ENCODE measurements around the gene RGS17. TPM values are rescaled to one million over a fixed set of nuclear protein-coding genes. Genes with fewer than 3 reads are reported as not detected.
"Not testable (repeated sequence)": the region's sequence is repeated elsewhere in the genome, so short reads cannot be mapped to it uniquely, and the experiment has no call there.

The RGS17 gene
- total RNA-seq, 4 donors from 2014 or later = 0.06 to 0.83 (median 0.34) TPM

DNA sequence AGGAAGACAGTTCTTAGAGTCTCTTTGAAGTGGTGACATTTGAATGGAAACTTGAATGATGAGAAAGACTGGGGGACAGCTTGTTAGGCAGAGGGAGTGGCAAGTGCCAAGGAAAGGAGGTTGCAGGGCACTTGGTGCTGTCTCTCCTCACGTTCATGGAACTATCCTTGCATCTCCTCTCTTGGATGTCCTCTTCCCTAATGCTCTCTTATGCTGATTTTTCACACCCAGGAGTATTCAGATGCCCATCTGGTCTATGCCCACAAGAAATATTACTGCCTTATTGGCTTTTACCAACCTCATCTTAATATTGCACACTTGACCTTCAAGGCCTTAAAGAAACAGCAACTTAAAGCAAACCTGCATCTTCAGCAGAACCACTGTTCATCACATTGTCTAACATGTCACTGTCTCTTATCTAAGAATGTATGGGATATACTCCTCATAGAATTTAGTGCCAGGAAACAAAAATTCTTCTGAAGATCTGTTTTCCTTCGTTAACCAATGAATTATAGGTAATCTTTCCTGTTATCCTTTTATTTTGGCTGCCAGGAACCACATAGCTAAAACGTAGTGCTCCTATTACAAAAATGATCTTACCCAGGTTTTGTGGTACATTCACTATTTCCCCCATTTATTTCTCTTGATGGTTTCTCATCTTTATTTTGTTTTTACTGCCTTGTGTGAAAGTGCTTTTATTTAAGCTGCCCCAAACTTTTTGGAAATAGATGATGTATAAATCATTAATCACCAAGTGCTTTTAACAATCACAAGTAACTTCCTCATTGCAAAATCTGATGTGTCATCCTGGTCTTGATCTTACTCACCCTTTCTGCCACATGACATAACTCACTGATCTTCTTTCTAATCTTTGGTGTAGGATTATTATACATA lies 12.8 kb downstream of the RGS17 start:
- 71% methylated on average over 3 of the region's 3 CpGs for WGBS
- TF ChIP-seq POLR2A (IDR thresholded peaks at IDR 0.05; ENCODE audit: low read depth) = no peak
- no peak for TF ChIP-seq POLR2AphosphoS5 (IDR thresholded peaks at IDR 0.05)
- Histone ChIP-seq H3K4me1 (no peaks in the 10 kb centered on the region), H3K27me3 (no peaks in the 10 kb centered on the region), H3K9me3 (peaks cover 0 to 9% (median under 1%) of the 10 kb centered on the region in 4 donors), H3K4me3 (no peak overlapping the region), H3K36me3 (no peaks in the 10 kb centered on the region), H3K27ac (replicated peaks in 1 of 4) (no peak overlapping the region)
- intact Hi-C loops (cut with DNase I) = no loop called here
- DNase-seq (ENCODE audit: extremely low spot score) = no peak

DNA sequence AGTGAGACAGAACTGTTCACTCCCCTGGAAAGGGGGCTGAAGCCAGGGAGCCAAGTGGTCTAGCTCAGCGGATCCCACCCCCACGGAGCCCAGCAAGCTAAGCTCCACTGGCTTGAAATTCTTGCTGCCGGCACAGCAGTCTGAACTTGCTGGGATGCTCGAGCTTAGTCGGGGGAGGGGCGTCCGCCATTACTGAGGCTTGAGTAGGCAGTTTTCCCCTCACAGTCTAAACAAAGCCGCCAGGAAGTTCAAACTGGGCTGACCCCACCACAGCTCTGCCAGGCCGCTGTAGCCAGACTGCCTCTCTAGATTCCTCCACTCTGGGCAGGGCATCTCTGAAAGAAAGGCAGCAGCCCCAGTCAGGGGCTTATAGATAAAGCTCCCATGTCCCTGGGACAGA lies 20.0 kb downstream of the RGS17 start:
- 87% methylated on average over 5 of the region's 9 CpGs for WGBS
- intact Hi-C loops (cut with DNase I); H3K4me3 ChIP-seq: not testable (repeated sequence)

DNA sequence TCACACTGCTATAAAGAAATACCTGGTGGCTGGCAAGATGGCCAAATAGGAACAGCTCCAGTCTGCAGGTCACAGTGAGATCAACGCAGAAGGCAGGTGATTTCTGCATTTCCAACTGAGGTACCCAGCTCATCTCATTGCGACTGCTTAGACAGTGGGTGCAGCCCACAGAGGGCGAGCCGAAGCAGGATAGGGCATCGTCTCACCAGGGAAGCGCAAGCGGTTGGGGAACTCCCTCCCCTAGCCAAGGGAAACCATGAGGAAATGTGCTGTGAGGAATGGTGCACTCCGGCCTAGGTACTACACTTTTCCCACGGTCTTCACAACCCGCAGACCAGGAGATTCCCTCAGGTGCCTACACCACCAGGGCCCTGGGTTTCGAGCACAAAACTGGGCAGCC lies 20.5 kb downstream of the RGS17 start:
- H3K4me1 ChIP-seq; H3K27ac ChIP-seq (replicated peaks in 1 of 4); H3K9me3 ChIP-seq; H3K27me3 ChIP-seq; DNase-seq (ENCODE audit: extremely low spot score); intact Hi-C loops (cut with DNase I); H3K36me3 ChIP-seq; H3K4me3 ChIP-seq: not testable (repeated sequence)
- WGBS = 98% methylated on average over 11 of the region's 11 CpGs

More for the DNA sequence above, 20.0 kb downstream of the RGS17 start:
- not testable (repeated sequence) for H3K27ac ChIP-seq (replicated peaks in 1 of 4); H3K9me3 ChIP-seq; H3K4me1 ChIP-seq; H3K36me3 ChIP-seq; H3K27me3 ChIP-seq; DNase-seq (ENCODE audit: extremely low spot score)

DNA sequence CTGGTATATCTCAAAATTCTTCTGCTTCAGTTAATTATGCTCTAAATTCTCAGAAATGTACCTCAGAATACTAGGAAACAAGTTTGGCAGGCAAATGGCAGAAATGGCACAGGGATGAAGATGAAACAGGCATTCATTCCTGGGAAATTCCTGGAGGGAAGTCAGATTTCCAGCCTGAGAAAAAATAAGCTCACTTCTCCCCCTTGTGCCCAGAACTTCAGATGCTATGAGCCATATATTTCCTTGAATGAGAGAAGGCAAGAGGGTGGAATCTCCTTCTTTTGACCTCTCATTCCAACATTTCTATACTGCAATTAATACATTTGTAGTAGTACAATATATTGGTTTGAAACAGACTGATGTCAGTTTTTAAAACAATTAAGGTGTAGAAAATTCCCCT lies 22.8 kb downstream of the RGS17 start:
- Histone ChIP-seq H3K36me3 (no peaks in the 10 kb centered on the region), H3K9me3 (peaks cover 0 to 5% (median under 1%) of the 10 kb centered on the region in 4 donors), H3K27me3 (no peaks in the 10 kb centered on the region), H3K4me3 (no peak overlapping the region), H3K27ac (replicated peaks in 1 of 4) (no peak overlapping the region), H3K4me1 (peaks cover 0 to 5% (median 0%) of the 10 kb centered on the region in 4 donors)
- no peak for TF ChIP-seq POLR2A (IDR thresholded peaks at IDR 0.05; ENCODE audit: low read depth)
- TF ChIP-seq POLR2AphosphoS5 (IDR thresholded peaks at IDR 0.05) = no peak
- TF ChIP-seq, protein P1, sequence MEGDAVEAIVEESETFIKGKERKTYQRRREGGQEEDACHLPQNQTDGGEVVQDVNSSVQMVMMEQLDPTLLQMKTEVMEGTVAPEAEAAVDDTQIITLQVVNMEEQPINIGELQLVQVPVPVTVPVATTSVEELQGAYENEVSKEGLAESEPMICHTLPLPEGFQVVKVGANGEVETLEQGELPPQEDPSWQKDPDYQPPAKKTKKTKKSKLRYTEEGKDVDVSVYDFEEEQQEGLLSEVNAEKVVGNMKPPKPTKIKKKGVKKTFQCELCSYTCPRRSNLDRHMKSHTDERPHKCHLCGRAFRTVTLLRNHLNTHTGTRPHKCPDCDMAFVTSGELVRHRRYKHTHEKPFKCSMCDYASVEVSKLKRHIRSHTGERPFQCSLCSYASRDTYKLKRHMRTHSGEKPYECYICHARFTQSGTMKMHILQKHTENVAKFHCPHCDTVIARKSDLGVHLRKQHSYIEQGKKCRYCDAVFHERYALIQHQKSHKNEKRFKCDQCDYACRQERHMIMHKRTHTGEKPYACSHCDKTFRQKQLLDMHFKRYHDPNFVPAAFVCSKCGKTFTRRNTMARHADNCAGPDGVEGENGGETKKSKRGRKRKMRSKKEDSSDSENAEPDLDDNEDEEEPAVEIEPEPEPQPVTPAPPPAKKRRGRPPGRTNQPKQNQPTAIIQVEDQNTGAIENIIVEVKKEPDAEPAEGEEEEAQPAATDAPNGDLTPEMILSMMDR (IDR thresholded peaks at IDR 0.05) = peak in 1 of 3 experiments; percentile 12
- TF ChIP-seq EP300 (IDR thresholded peaks at IDR 0.05) = no peak
- no peak for DNase-seq (ENCODE audit: extremely low spot score)
- intact Hi-C loops (cut with DNase I) = no loop called here

DNA sequence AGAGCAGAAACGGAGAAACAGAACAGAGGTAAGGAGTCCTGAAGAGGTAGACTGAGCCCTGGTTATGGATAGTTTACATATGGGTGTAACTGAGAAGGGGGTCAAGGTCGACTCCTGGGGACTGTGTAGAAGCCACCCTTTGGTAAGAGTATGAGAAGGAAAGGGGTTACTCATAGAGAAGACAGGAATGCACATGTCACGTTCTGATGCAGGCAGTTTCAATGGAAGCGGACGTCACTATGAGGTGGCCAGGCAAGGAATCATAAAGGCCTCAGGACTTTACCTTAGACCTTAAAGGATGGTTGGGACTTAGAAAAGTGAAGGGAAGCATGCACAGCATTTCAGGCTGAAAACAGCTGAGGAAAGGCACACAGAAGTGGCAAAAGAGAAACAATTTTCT lies 25.1 kb downstream of the RGS17 start:
- TF ChIP-seq EP300 (IDR thresholded peaks at IDR 0.05) (no peak), POLR2AphosphoS5 (IDR thresholded peaks at IDR 0.05) (no peak), POLR2A (IDR thresholded peaks at IDR 0.05; ENCODE audit: low read depth) (no peak)
- TF ChIP-seq, protein P1 (IDR thresholded peaks at IDR 0.05) = no peak
- Histone ChIP-seq H3K4me1 (peaks cover 0 to 5% (median 0%) of the 10 kb centered on the region in 4 donors), H3K27me3 (no peaks in the 10 kb centered on the region), H3K4me3 (no peak overlapping the region), H3K9me3 (no peaks in the 10 kb centered on the region), H3K27ac (replicated peaks in 1 of 4) (no peak overlapping the region), H3K36me3 (no peaks in the 10 kb centered on the region)
- 81% methylated on average over 5 of the region's 5 CpGs for WGBS
- DNase-seq (ENCODE audit: extremely low spot score) = no peak
- intact Hi-C loops (cut with DNase I) = no loop called here

DNA sequence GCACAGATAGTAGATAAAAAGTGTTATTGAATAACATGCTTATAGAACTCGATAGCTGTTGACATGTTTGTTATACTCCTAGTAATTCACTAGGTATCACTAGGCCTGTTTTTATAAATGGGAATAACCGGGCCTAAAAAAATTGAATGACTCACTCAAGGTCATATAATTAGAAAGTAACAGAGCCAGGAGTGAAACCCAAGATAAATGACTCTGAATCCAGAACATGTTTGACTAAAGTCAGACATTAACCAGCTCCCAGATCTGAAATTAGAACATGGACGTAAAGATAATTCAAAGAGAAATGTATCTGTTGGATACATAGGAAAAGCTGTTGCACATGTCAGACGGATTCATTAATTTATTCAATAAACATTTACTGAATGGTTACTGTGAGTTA lies 26.9 kb downstream of the RGS17 start:
- H3K27ac ChIP-seq (replicated peaks in 1 of 4) = no peak overlapping the region
- no peak for DNase-seq (ENCODE audit: extremely low spot score)
- no peak overlapping the region for H3K4me3 ChIP-seq
- TF ChIP-seq EP300 (IDR thresholded peaks at IDR 0.05) (no peak), POLR2AphosphoS5 (IDR thresholded peaks at IDR 0.05) (no peak), POLR2A (IDR thresholded peaks at IDR 0.05; ENCODE audit: low read depth) (no peak)
- TF ChIP-seq, protein P1 (IDR thresholded peaks at IDR 0.05) = no peak
- peaks cover 0 to 5% (median 0%) of the 10 kb centered on the region in 4 donors for H3K4me1 ChIP-seq
- H3K27me3 ChIP-seq = no peaks in the 10 kb centered on the region
- H3K36me3 ChIP-seq = no peaks in the 10 kb centered on the region
- intact Hi-C loops (cut with DNase I) = no loop called here
- no peaks in the 10 kb centered on the region for H3K9me3 ChIP-seq
- 38% methylated on average over 4 of the region's 4 CpGs for WGBS

Data from esophagus muscularis mucosa (tissue), 4 donors.